Measurements from ENCODE around the gene RUNX2. TPM values are rescaled to one million over a fixed set of nuclear protein-coding genes. Genes with fewer than 3 reads are reported as not detected.

The RUNX2 gene
- polyA plus RNA-seq, 4 donors, result 3.1 to 9.5 (median 3.5) TPM

Other genes with a start within 250 kb of the RUNX2 start
- gene SUPT3H, start 49.6 kb downstream of the RUNX2 start, polyA plus RNA-seq (ENCODE audit: insufficient read length in 4 of 4), result 10 to 100 TPM; 18.9 to 22.5 (median 20.4) TPM